Measurements from ENCODE around the gene SIRT2. TPM values are rescaled to one million over a fixed set of nuclear protein-coding genes. Genes with fewer than 3 reads are reported as not detected.

Gene SIRT2
- total RNA-seq, 1 experiment from 2014 or later, result 8.4 TPM

DNA sequence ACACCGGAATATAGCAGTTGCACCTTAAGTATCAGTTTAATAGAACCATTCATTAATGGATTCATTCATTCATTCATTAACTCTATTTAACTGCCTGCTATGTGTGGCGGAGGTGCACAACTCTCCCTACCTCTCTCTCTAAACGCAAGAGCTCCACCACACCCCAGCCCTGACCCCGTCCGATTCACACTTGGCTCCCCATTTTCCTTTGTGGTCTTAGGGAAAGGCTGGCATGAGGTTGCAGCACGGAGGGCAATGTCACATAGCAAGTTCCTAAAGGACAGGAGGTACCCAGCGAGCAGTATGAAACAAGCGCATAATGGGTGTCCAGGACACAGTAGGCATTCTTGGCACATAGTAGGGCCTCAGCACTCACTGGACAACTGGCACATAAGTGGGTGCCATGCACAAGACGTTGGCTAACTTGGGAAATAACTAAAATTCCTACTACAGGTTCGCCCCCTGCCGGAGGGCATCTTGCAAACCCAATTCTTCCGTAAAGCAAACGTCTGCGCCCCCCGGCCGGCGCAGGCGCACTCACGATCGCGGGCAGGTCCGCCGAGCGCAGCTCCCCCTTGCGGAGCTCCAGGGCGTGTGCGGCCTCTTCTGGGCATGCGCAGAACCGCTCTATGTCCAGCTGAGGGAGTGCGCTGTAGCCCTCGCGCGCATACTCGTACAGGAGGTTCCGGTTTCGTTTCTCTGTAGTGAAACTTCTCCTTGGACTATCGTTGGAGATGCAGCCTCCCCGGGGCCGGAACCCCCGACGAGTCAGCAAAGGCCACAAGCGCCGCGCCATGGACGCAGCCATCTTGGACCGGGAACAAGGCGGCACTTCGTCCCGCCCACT, 30.7 kb upstream of the SIRT2 start, which contains the start of gene SARS2:
TSS of gene SARS2 (minus strand) at position 835 of the 847 bp plus-strand sequence. CDS start at position 808, 27 bp downstream.
- H2AFZ ChIP-seq (ENCODE audit: low read length), result no peak within 1 kb of the TSS
- H4K20me1 ChIP-seq (ENCODE audit: control insufficient read depth, insufficient read depth, insufficient read length), result no peaks in the 10 kb centered on the region
- H3T11ph ChIP-seq (ENCODE audit: low read length), result no peak within 1 kb of the TSS
- peaks cover 2% of the 10 kb centered on the region for H3K27me3 Mint-ChIP-seq (ENCODE audit: low read depth)
- H3K9me3 ChIP-seq (ENCODE audit: control insufficient read depth, low read depth, low read length), result peaks cover 12% of the 10 kb centered on the region
- H3K27ac Mint-ChIP-seq, result peak within 1 kb of the TSS; percentile 99
- peaks cover 2% of the 10 kb centered on the region for H3K79me1 ChIP-seq (ENCODE audit: insufficient read depth, low read depth, low read length, poor library complexity, severe bottlenecking)
- H3K27me3 ChIP-seq (ENCODE audit: insufficient read depth, low read length), result no peaks in the 10 kb centered on the region
- peaks cover 8 to 14% of the 10 kb centered on the region in 2 experiments for H3K4me1 Mint-ChIP-seq
- H2BK5ac ChIP-seq (ENCODE audit: insufficient read length, low read length), result peak within 1 kb of the TSS; percentile 41
- peaks cover 20% of the 10 kb centered on the region in 2 experiments for H3K9me3 Mint-ChIP-seq
- H2AK5ac ChIP-seq (ENCODE audit: insufficient read length, low read length), result no peak within 1 kb of the TSS
- H3K79me2 ChIP-seq (ENCODE audit: insufficient read depth, low read length), result peaks cover 11% of the 10 kb centered on the region; the same call in 1 of the 2 replicates
- WGBS (ENCODE audit: extremely low coverage, insufficient read length, low lambda C conversion rate), result no CpG with 5 or more reads among the region's 49 CpGs
- H3K23me2 ChIP-seq (ENCODE audit: insufficient read length, low read depth, low read length, poor library complexity, severe bottlenecking), result peaks cover 10% of the 10 kb centered on the region
- no peak within 1 kb of the TSS for H3K4ac ChIP-seq (ENCODE audit: low read depth, low read length)
- peak within 1 kb of the TSS; percentile 86 for H4K5ac ChIP-seq (ENCODE audit: insufficient read length, low read depth, low read length)
- no peak within 1 kb of the TSS for H3K23ac ChIP-seq (ENCODE audit: insufficient read length, low read depth, low read length)
- H4K8ac ChIP-seq (replicated peaks; ENCODE audit: insufficient read length, low read depth, low read length), result peak within 1 kb of the TSS; percentile 12
- TF ChIP-seq, protein P1, sequence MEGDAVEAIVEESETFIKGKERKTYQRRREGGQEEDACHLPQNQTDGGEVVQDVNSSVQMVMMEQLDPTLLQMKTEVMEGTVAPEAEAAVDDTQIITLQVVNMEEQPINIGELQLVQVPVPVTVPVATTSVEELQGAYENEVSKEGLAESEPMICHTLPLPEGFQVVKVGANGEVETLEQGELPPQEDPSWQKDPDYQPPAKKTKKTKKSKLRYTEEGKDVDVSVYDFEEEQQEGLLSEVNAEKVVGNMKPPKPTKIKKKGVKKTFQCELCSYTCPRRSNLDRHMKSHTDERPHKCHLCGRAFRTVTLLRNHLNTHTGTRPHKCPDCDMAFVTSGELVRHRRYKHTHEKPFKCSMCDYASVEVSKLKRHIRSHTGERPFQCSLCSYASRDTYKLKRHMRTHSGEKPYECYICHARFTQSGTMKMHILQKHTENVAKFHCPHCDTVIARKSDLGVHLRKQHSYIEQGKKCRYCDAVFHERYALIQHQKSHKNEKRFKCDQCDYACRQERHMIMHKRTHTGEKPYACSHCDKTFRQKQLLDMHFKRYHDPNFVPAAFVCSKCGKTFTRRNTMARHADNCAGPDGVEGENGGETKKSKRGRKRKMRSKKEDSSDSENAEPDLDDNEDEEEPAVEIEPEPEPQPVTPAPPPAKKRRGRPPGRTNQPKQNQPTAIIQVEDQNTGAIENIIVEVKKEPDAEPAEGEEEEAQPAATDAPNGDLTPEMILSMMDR (conservative IDR thresholded peaks at IDR 0.05), result peak; percentile 100
- no peak within 1 kb of the TSS for H2BK15ac ChIP-seq (ENCODE audit: low read depth, low read length)
- H2BK20ac ChIP-seq (ENCODE audit: low read depth, low read length, poor library complexity, severe bottlenecking), result no peak within 1 kb of the TSS
- H4K91ac ChIP-seq (ENCODE audit: insufficient read length, low read depth, low read length), result no peak within 1 kb of the TSS
- peak within 1 kb of the TSS; percentile 99 for H3K18ac ChIP-seq (ENCODE audit: insufficient read length, low read depth, low read length)
- no peaks in the 10 kb centered on the region for H3K4me1 ChIP-seq (ENCODE audit: insufficient read depth, low read length)
- H3K9ac ChIP-seq (ENCODE audit: extremely low read depth, insufficient read length, low read length), result peak within 1 kb of the TSS; percentile 96
- peak within 1 kb of the TSS; percentile 99 for H3K14ac ChIP-seq (ENCODE audit: insufficient read depth, low read length)
- DNase-seq, result peak; percentile 95
- H3K4me2 ChIP-seq (ENCODE audit: insufficient read depth, insufficient read length, low read length), result peak within 1 kb of the TSS; percentile 100
- no peak within 1 kb of the TSS for H3K56ac ChIP-seq (ENCODE audit: insufficient read length, low read depth, low read length)
- peaks cover 50 to 59% (median 57%) of the 10 kb centered on the region in 3 experiments for H3K36me3 Mint-ChIP-seq (ENCODE audit: insufficient read depth in 1 of 3, low read depth in 3 of 3)
- peak within 1 kb of the TSS; percentile 98 to 99 for H3K4me3 Mint-ChIP-seq
- H3K27ac ChIP-seq (ENCODE audit: insufficient read length, low read depth, low read length), result peak within 1 kb of the TSS; percentile 42
- H2BK12ac ChIP-seq (ENCODE audit: insufficient read length, low read depth, low read length), result no peak within 1 kb of the TSS
- H2BK120ac ChIP-seq (ENCODE audit: low read depth, low read length, poor library complexity, severe bottlenecking), result peak within 1 kb of the TSS; percentile 91

All from H9 (cell line).